K562 (cell line): Measurements from ENCODE around the gene KIAA0513. TPM values are rescaled to one million over a fixed set of nuclear protein-coding genes. Genes with fewer than 3 reads are reported as not detected.
A peak's percentile ranks its signal among the peaks of the same experiment; 100 is the strongest.

Experiments
- CC2D1A ChIP-seq: fragments of 450-650 bp; IDR thresholded peaks from 2 replicates; pipeline ENCODE4 v1.6.1; 2017; ENCODE audit warnings: mild to moderate bottlenecking
- CHD2 ChIP-seq: IDR thresholded peaks from 2 replicates; pipeline ENCODE4 v1.6.1; 2011; ENCODE audit warnings: low read depth, low read length
- CHD7 ChIP-seq: fragments of 200-600 bp; sonication (generic); IDR thresholded peaks from one replicate; pipeline ENCODE4 v1.6.1; 2012; ENCODE audit warnings: mild to moderate bottlenecking, low read depth, low read length, inconsistent platforms
- EGR1 ChIP-seq: fragments of 450-650 bp; conservative IDR thresholded peaks from 2 replicates; pipeline ENCODE4 v1.6.1; 2017; ENCODE audit warnings: mild to moderate bottlenecking
- GATAD2B ChIP-seq: fragments of 450-650 bp; IDR thresholded peaks from 2 replicates; pipeline ENCODE4 v1.6.1; 2017; ENCODE audit warnings: mild to moderate bottlenecking, borderline replicate concordance
- MEF2D ChIP-seq: conservative IDR thresholded peaks from 2 replicates; pipeline ENCODE4 v1.6.1; 2016; ENCODE audit warnings: low read depth, missing genetic modification characterization, missing compliant biosample characterization
- RHOXF2B ChIP-seq: fragments of 250-450 bp; sonication (Bioruptor Pico); conservative IDR thresholded peaks from 2 replicates; pipeline ENCODE4 v1.5.1; 2021
- YY1 ChIP-seq, 3 experiments: IDR thresholded peaks; 2 replicates each; pipeline ENCODE4 v1.6.1; 2011; ENCODE audit warnings: low read length in 2 of 3, mild to moderate bottlenecking in 2 of 3, moderate library complexity in 2 of 3, borderline replicate concordance in 1 of 3, control low read depth in 1 of 3, low read depth in 1 of 3; ENCODE audit not compliant: insufficient read depth in 3 of 3, insufficient replicate concordance in 2 of 3, control insufficient read depth in 1 of 3, insufficient read length in 1 of 3; ENCODE audit errors: extremely low read depth in 1 of 3
- ZFP1 ChIP-seq: fragments of 450-650 bp; formaldehyde crosslinking; IDR thresholded peaks from 2 replicates; pipeline ENCODE4 v1.4.0; 2020; ENCODE audit warnings: mild to moderate bottlenecking, mixed read lengths
- ZFX ChIP-seq: sonication (generic); formaldehyde crosslinking; IDR thresholded peaks from 2 replicates; pipeline ENCODE4 v1.8.0; 2022; ENCODE audit warnings: mild to moderate bottlenecking, missing genetic modification reagents, moderate library complexity
- polyA plus RNA-seq, 8 experiments: library from polyadenylated mRNA; depleted of rRNA in 4 of 8; stranded (reverse) in 5 of 8; unstranded in 3 of 8; fragments of >200 nt; fragmentation: Nextera tagmentation in 2 of 8; fragmentation: Illumina TruSeq in 1 of 8; extraction: Ambion mirVana in 2 of 8; extraction: Trizol in 1 of 8; gene quantifications; 2 replicates each; pipeline versions ENCODE4 v1.2.1 to v1.2.3, GENCODE V29; 2011 to 2014; ENCODE audit warnings: inconsistent platforms in 1 of 8, missing spikeins in 1 of 8
- total RNA-seq, 7 experiments: library from RNA; depleted of rRNA in 6 of 7; stranded (reverse); fragments of >200 nt in 6 of 7; fragmentation: Illumina TruSeq in 2 of 7; extraction: Trizol in 2 of 7; gene quantifications; 2 replicates each; pipeline versions ENCODE4 v1.2.1 to v1.2.3, GENCODE V29; 2011 to 2021; ENCODE audit warnings: low replicate concordance in 1 of 7
- TF ChIP-seq, protein P1 (sequence below): fragments of 450-650 bp; IDR thresholded peaks from 2 replicates; pipeline ENCODE4 v1.7.1; 2018; ENCODE audit warnings: mild to moderate bottlenecking, low read depth; ENCODE audit not compliant: partially characterized antibody
- TF ChIP-seq, protein P2 (sequence below): fragments of 200-800 bp; sonication (Bioruptor generic); IDR thresholded peaks from 2 replicates; pipeline ENCODE4 v1.6.1; 2017; ENCODE audit warnings: missing genetic modification characterization, missing compliant biosample characterization

KIAA0513 gene
- total and polyA plus RNA-seq, 9 of the 15 experiments (the other 6 are each of a cell fraction or from before 2014, with no cell fraction given): 0.18 to 13.7 (median 10.2) TPM

GRCh38 chr16:85048921-85049562 is 21.4 kb downstream of the KIAA0513 start (continued):
- TF ChIP-seq CHD7: no peak
- TF ChIP-seq EGR1: no peak
- TF ChIP-seq, protein P1, sequence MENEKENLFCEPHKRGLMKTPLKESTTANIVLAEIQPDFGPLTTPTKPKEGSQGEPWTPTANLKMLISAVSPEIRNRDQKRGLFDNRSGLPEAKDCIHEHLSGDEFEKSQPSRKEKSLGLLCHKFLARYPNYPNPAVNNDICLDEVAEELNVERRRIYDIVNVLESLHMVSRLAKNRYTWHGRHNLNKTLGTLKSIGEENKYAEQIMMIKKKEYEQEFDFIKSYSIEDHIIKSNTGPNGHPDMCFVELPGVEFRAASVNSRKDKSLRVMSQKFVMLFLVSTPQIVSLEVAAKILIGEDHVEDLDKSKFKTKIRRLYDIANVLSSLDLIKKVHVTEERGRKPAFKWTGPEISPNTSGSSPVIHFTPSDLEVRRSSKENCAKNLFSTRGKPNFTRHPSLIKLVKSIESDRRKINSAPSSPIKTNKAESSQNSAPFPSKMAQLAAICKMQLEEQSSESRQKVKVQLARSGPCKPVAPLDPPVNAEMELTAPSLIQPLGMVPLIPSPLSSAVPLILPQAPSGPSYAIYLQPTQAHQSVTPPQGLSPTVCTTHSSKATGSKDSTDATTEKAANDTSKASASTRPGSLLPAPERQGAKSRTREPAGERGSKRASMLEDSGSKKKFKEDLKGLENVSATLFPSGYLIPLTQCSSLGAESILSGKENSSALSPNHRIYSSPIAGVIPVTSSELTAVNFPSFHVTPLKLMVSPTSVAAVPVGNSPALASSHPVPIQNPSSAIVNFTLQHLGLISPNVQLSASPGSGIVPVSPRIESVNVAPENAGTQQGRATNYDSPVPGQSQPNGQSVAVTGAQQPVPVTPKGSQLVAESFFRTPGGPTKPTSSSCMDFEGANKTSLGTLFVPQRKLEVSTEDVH: no peak
- TF ChIP-seq GATAD2B: no peak
- TF ChIP-seq, protein P2, sequence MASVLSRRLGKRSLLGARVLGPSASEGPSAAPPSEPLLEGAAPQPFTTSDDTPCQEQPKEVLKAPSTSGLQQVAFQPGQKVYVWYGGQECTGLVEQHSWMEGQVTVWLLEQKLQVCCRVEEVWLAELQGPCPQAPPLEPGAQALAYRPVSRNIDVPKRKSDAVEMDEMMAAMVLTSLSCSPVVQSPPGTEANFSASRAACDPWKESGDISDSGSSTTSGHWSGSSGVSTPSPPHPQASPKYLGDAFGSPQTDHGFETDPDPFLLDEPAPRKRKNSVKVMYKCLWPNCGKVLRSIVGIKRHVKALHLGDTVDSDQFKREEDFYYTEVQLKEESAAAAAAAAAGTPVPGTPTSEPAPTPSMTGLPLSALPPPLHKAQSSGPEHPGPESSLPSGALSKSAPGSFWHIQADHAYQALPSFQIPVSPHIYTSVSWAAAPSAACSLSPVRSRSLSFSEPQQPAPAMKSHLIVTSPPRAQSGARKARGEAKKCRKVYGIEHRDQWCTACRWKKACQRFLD (CRISPR knock-in tag): peak; percentile 15; the same call in 1 of the 2 replicates
- no peak for TF ChIP-seq CC2D1A
- no peak for TF ChIP-seq ZFX (CRISPR knock-in tag)
- TF ChIP-seq MEF2D (tag): no peak
- TF ChIP-seq ZFP1: no peak
- TF ChIP-seq RHOXF2B (CRISPR knock-in tag): no peak
- no peak for TF ChIP-seq CHD2
- peak in 1 of 3 experiments; percentile 53 for TF ChIP-seq YY1 (IDR thresholded peaks at IDR 0.05; ENCODE audit: borderline replicate concordance in 1 of 3, control insufficient read depth in 1 of 3, extremely low read depth in 1 of 3, insufficient read depth in 3 of 3, insufficient read length in 1 of 3, insufficient replicate concordance in 2 of 3, low read depth in 1 of 3, low read length in 2 of 3)
